NCI-H2227 (cell line): ENCODE results near the gene BTF3.
"Not testable (repeated sequence)": the region's sequence is repeated elsewhere in the genome, so short reads cannot be mapped to it uniquely, and the experiment has no call there.

Source experiments
- DNase-seq: peaks from one replicate; lab custom pipeline; 2025; ENCODE audit not compliant: unreplicated experiment; lab: John Stamatoyannopoulos, UW

BTF3 gene

DNA sequence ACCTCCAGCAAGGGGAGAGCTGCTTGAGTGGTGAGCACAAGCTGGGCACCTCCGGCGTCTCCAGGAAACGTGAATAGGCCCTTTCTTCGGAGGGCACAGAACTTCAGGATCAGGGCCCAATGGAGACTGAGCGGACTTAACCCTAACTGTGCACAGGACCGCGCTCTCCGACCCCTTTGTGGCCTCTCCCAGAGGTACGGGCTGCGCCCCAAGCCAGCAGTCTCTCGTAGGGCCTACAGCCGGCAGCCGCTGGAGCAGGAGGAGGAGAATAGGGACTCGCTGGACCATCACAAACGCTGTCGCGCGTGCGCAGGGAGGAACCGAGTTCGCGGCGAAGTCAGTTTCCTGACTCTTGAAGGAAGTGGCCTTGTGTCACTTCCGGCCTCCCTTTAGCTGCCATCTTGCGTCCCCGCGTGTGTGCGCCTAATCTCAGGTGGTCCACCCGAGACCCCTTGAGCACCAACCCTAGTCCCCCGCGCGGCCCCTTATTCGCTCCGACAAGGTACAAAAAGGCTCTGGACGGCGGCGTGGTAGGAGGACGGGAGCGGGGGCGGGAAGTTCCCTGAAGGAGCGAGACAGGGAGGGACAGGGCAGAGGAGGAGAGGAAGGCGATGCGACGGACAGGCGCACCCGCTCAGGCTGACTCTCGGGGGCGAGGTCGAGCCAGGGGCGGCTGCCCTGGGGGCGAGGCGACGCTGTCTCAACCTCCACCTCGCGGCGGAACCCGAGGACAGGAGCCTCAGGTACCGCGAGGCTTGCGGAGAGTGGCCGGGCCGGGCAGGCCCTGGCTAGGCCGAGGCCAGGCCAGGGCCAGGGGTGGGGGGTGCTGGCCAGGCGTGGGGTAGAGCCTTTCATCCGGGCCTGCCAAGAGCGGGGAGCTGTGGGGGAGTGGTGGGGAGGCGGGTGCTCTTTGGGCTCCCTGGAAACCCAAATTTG lies at the start of gene BTF3:
Gene BTF3, plus strand, starts transcription at position 386 of the 936 bp plus-strand sequence. Its CDS starts 226 bp downstream, at position 612.
- DNase-seq: peak; percentile 95

DNA sequence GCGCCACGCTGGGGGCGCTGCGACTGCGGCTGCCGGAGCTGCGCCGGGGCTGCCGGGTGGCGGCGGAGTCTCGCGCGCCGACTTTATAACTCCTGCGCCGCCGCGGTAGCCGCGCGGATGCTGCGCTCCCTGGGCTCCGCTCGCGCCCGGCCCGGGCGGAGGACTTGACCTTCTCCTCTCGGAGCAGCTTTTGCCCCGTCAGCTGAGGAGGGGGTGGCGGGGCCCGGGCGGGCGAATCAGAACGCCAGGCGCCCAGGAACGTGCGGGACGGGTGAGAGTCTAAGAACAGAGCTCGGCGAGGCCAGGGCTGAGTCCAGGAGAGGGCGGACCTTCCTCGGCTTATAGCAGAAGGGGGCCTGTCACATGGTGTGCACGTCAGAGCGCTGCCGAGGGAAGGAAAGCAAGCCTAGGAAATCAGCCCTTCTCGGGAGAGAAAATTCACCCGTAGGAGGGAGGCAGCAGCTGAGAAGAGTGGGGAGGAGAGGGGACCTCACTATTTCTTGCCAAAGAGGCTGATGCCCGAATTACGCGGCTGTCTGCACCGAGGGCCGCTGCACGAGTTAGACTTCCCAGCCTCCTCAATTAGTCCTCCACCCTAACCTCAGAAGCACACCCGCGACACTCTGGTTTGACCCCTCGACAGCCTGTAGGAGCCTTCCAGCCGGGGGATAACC lies 49.6 kb upstream of the BTF3 start, which contains the start of gene FOXD1:
Gene FOXD1, minus strand, starts transcription at position 315 of the 674 bp plus-strand sequence. CDS start 415 bp downstream, outside the sequence.
- peak; percentile 55 for DNase-seq

GRCh38 chr5:73450137-73450536 lies 48.1 kb upstream of the BTF3 start:
- DNase-seq: no peak

DNA sequence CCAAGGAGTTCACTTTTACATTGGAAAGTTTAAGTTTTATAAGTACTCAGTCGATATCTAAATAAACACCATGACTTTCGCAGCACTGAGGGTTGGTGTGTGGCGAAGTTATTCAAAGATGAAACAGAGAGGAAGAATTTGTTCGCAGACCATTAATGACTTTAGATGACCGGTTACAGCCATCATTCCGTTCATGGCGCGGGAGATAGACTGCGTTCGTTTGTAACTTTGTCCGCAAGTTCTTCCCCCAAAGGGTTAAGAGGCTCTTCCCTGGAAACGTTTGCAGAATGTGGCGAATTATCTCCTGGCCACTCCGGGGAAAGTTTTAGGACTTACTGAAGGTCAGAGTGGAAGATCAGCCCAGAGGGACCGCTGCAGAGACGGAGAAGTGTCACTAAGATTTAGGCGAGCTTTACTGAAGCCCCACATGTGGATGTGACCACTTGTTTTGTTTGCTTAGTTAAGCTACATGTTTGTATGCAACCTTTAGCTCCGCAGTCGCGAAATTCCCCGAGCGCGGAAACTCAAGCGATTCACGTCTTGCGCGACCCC lies 47.5 kb upstream of the BTF3 start:
- no peak for DNase-seq

GRCh38 chr5:73451224-73452130 lies 46.8 kb upstream of the BTF3 start:
- DNase-seq: peak; percentile 57

DNA sequence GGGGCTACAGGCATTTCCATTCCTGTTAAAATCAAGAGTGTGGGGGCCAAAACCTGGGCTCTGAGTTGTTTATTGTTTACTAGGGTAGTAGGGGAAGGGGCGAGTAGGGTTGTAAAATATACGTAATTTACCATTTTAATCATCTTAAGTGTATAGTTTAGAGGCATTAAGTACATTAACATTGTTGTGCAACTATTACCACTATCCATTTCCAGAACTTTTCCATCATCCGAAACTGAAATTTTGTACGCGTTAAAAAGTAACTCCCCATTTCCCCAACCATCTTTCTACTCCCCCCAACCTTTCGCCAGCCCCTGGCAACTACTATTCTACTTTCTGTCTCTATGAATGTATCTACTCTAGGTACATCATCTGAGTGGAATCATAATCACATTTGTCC lies 46.0 kb upstream of the BTF3 start:
- no peak for DNase-seq

DNA sequence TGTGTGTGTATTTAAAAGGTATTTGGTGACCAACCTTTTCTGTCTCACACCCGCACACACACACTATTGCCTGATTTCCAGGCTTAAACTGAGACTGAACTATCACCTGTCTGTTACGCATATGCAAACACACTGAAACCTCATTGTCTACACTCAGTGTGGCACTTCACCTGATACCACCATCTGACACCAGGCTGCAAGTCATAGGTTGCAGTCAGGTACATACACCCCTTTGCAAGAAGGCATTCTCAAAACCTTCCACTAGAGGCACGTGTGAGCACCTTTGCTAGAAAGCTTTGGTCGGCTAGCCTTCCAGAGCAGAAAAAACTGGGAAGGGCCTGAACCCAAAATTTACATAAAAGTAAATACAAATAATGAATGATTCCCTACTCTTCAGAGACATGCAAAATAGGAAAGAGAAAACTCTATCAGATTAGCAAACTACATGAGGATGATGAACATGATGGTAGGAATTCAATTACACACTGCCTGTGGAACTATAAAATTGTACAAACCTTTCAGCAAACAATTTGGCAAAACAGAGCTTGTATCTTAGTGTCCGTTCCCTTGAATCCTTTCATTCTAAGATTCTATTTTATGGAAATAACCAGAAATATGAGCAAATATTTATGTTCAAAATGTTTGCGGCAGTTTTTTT lies 43.7 kb upstream of the BTF3 start:
- DNase-seq: peak; percentile 64

DNA sequence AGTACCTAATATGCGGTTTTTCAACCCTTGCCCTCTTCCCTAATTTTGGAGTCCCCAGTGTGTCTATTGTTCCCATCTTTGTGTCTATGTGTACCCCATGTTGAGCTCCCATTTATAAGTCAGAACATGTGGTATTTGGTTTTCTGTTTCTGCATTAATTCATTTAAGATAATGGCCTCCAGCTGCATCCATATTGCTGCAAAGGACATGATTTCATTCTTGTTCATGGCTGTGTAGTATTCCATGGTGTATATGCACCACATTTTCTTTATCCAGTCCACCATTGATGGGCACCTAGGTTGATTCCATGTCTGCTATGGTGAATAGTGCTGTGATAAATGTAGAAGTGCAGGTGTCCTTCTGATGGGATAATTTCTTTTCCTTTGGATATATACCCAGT lies 41.8 kb upstream of the BTF3 start:
- DNase-seq: not testable (repeated sequence)

DNA sequence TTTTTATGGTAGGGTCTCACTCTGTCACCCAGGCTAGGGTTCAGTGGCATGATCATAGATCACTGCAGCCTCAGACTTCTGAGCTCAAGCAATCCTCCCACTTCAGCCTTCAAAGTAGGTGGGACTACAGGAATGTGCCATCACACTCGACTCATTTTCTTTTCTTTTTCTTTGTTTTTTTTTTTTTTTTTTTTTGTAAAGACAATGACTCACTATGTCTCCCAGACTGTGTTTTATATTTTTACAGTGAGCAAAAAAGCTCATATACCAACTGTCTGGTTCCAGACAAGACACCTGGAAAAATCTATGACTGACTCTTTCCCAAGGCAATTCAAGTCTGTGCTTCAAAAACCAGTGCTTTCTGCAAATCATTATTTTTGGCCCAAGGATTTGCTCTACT lies 38.9 kb upstream of the BTF3 start:
- DNase-seq: no peak

DNA sequence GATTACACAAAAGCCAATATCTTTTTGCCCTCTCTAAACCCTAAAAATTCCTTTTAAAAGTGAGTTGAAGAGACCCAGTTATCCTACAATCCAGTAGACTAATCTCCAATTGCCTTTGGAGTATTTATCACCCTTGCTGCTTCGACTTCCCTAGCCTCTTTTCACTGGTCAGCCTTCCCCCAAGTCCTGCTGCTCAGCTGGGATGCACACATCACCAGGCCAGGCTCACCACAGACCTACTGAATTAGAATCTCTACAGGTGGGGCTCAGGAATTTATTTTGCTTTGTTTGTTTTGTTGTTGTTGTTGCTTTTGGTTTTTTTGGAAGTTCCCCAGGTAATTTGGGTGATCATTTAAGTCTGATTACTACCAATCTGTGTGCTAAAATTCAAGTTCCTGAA lies 38.1 kb upstream of the BTF3 start:
- no peak for DNase-seq

DNA sequence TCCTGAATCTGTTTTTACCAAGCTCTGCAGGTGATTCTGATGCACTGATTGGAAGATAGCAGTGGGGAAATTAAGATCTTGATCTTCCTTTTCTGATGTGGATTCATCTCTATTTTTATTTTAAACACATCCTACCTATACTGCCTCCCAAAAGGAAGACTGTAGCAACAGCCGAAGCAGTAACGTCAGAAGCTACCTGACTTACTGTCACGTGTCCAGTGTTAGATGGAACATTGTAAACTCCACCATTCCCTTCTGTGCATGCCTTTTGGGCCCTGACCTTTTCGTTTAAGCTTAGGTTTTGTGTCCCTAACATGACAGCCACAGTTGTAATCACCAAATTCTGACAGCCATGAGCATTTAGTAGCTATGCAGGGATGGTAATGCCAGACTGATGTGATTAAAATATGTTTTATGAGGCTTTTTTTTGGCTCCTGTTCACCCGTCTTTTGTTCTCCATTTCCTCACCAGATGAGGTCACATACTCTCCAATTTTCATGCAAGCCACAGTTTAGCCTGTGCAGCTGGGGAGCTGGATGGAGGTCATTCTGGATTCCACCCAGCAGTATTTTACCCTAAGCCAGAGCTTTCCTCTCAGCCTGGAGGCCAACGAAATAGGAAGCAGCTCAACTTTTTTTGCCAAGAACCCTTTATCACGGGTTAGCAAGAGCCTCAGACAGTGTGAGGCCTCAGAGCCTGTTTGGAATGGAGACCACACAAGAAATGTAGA lies 34.1 kb upstream of the BTF3 start:
- DNase-seq: no peak

- not testable (repeated sequence) for DNase-seq
Measured at GRCh38 chr5:73468638-73469037, 29.6 kb upstream of the BTF3 start.

DNA sequence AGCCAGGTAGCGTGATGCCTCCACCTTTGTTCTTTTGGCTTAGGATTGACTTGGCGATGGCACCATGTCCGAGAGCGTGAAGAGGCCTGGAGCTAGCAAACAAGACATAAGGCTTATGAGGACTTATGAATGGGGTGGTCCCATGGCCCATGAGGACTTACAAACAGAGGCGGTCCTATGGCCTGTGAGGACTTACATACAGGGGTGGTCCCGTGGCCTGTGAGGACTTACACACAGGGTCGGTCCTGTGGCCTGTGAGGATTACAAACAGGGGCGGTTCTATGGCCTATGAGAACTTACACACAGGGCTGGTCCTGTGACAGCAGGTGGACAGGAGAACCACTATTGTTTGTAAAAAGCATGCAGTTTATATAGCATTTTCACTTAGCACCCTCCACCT lies 28.4 kb upstream of the BTF3 start:
- no peak for DNase-seq

- DNase-seq: no peak
Measured at GRCh38 chr5:73471654-73472053, 26.6 kb upstream of the BTF3 start.

GRCh38 chr5:73472116-73472515 lies 26.1 kb upstream of the BTF3 start:
- DNase-seq: no peak

DNA sequence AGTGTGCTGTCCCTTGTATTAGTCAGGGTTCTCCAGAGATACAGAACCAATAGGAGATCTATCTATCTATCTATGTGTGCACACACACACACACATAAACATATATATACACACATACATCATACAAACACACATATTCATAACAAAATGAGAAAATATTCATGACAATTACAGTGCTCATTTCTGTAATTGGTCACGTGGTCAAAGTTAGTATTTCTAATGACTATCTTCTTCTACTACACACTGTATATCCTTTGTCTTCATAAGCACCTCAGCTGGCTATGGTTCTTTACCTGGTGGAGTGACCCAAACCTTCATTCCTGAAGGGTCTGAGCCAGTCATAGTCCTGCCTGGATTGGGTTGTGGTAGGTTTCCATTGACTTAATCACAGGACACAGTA lies 17.7 kb upstream of the BTF3 start:
- no peak for DNase-seq

DNA sequence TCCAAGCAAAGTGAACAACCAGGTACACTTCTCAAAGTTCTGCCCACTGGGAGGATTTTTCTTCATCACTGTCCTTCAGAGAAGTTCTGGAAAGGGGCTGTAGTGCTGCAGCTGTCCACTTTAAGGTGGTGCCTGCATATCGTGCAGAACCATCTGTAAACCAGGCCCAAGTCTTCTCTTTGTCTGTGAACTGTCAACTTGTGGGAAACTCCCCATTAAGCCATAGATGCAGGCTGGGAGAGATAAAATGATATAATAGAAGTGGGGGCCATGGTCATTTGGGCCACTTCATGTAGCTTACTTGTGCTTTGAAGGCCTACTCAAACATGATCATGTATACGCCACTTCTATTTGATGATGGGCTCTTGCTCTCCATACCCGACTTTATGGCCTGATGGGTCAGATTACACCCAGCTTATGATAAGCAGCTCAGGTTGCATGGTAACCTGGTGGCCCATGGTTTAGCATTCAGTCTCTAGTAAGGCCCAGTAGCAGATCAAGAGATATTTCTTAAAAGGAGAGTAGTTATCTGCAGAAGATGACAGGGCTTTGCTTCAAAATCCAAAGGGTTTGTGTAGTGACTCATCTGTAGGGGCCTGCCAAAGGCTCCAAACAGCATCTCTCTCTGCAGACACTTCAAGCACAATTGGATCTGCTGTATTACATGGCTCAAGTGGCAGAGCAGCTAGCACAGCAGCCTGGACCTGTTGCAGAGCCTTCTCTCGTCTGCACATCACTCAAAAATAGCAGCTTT lies 15.7 kb upstream of the BTF3 start:
- DNase-seq: no peak

- DNase-seq: no peak
Measured at GRCh38 chr5:73483676-73484075, 14.6 kb upstream of the BTF3 start.

DNA sequence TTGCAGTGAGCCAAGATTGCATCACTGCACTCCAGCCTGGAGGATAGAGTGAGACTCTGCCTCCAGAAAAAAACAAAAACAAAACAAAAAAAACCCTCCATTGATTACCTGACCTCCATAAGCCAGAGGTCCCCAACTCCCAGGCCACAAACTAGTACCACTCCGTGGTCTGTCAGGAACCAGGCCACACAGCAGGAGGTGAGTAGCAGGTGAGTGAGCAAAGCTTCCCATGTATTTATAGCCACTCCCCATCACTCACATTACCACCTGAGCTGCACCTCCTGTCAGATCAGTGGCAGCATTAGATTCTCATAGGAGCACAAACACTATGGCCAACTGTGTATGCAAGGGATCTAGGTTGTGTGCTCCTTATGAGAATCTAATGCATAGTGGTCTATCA lies 13.7 kb upstream of the BTF3 start:
- no peak for DNase-seq
